Lower leg skin (tissue), 3 donors: Measurements from ENCODE around the gene RAB11FIP4.

Source experiments
- POLR2A ChIP-seq, 2 donors: fragments of 450-650 bp; IDR thresholded peaks; one replicate each; pipeline ENCODE4 v1.6.1; 2016 to 2017; ENCODE audit warnings: antibody characterized with exemption in 2 of 2, mild to moderate bottlenecking in 1 of 2, moderate library complexity in 1 of 2
- TF ChIP-seq, protein P1 (sequence below), 3 donors: fragments of 450-650 bp; IDR thresholded peaks; one replicate each; pipeline ENCODE4 v1.5.1; 2016; ENCODE audit warnings: antibody characterized with exemption in 3 of 3, mild to moderate bottlenecking in 3 of 3, moderate library complexity in 2 of 3

DNA sequence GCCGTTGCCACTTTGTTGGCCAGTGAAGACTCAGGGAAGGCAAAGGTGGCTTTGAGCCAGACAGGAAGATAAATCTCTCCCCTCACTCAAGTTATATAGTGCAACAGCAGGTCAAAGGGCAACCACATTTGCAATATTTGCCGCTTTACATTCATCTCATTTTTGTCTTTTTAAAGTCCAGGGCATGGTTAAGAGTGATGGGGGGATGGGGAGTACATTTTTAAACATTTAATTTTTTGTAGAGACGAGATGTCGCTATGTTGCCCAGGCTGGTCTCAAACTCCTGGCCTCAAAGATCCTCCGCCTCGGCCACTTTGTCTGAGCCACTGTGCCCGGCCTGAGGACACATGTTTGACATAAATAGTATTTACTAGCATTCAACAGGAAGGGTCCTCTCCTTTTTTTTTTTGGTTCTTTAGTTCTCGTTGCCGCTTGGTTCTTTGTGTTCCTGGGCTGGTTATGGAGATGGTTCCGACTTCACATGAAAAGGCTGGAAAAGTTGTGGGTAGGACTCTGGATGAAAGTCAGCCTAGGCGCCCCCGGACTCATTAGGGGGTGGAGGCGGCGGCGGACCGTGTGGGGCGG lies 95.7 kb downstream of the RAB11FIP4 start:
- TF ChIP-seq, protein P1, sequence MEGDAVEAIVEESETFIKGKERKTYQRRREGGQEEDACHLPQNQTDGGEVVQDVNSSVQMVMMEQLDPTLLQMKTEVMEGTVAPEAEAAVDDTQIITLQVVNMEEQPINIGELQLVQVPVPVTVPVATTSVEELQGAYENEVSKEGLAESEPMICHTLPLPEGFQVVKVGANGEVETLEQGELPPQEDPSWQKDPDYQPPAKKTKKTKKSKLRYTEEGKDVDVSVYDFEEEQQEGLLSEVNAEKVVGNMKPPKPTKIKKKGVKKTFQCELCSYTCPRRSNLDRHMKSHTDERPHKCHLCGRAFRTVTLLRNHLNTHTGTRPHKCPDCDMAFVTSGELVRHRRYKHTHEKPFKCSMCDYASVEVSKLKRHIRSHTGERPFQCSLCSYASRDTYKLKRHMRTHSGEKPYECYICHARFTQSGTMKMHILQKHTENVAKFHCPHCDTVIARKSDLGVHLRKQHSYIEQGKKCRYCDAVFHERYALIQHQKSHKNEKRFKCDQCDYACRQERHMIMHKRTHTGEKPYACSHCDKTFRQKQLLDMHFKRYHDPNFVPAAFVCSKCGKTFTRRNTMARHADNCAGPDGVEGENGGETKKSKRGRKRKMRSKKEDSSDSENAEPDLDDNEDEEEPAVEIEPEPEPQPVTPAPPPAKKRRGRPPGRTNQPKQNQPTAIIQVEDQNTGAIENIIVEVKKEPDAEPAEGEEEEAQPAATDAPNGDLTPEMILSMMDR (IDR thresholded peaks at IDR 0.05) = no peak
- no peak for TF ChIP-seq POLR2A (IDR thresholded peaks at IDR 0.05)
